ENCODE results near the gene ZNF516.

Gene ZNF516

GRCh38 chr18:76464281-76465259, 30.5 kb downstream of the ZNF516 start:
- DNase-seq (ENCODE audit: low read depth): no peak
- TF ChIP-seq CTCF (IDR thresholded peaks at IDR 0.05; ENCODE audit: control insufficient read depth, extremely low read depth, insufficient read depth): no peak
- H3K4me3 ChIP-seq (ENCODE audit: low read depth, low read length): no peak overlapping the region

- no peak for TF ChIP-seq CTCF (IDR thresholded peaks at IDR 0.05; ENCODE audit: control insufficient read depth, extremely low read depth, insufficient read depth)
- no peak overlapping the region for H3K4me3 ChIP-seq (ENCODE audit: low read depth, low read length)
Measured at GRCh38 chr18:76463872-76464271, 31.2 kb downstream of the ZNF516 start.

GRCh38 chr18:76463358-76463757, 31.7 kb downstream of the ZNF516 start:
- H3K4me3 ChIP-seq (ENCODE audit: low read depth, low read length): no peak overlapping the region
- DNase-seq (ENCODE audit: low read depth): no peak
- TF ChIP-seq CTCF (IDR thresholded peaks at IDR 0.05; ENCODE audit: control insufficient read depth, extremely low read depth, insufficient read depth): no peak

More at GRCh38 chr18:76463872-76464271, 31.2 kb downstream of the ZNF516 start:
- no peak for DNase-seq (ENCODE audit: low read depth)

GRCh38 chr18:76462326-76462694, 32.7 kb downstream of the ZNF516 start:
- peak; percentile 63 for TF ChIP-seq CTCF (IDR thresholded peaks at IDR 0.05; ENCODE audit: control insufficient read depth, extremely low read depth, insufficient read depth)
- H3K4me3 ChIP-seq (ENCODE audit: low read depth, low read length): no peak overlapping the region
- no peak for DNase-seq (ENCODE audit: low read depth)

- TF ChIP-seq CTCF (IDR thresholded peaks at IDR 0.05; ENCODE audit: control insufficient read depth, extremely low read depth, insufficient read depth): no peak
- no peak for DNase-seq (ENCODE audit: low read depth)
Measured at GRCh38 chr18:76461692-76462325, 33.2 kb downstream of the ZNF516 start.

GRCh38 chr18:76461148-76461547, 33.9 kb downstream of the ZNF516 start:
- no peak for TF ChIP-seq CTCF (IDR thresholded peaks at IDR 0.05; ENCODE audit: control insufficient read depth, extremely low read depth, insufficient read depth)
- no peak overlapping the region for H3K4me3 ChIP-seq (ENCODE audit: low read depth, low read length)

More at GRCh38 chr18:76461692-76462325, 33.2 kb downstream of the ZNF516 start:
- H3K4me3 ChIP-seq (ENCODE audit: low read depth, low read length): no peak overlapping the region

More at GRCh38 chr18:76461148-76461547, 33.9 kb downstream of the ZNF516 start:
- DNase-seq (ENCODE audit: low read depth): no peak
